Measurements from ENCODE around the gene TRPV6.

The TRPV6 gene

DNA sequence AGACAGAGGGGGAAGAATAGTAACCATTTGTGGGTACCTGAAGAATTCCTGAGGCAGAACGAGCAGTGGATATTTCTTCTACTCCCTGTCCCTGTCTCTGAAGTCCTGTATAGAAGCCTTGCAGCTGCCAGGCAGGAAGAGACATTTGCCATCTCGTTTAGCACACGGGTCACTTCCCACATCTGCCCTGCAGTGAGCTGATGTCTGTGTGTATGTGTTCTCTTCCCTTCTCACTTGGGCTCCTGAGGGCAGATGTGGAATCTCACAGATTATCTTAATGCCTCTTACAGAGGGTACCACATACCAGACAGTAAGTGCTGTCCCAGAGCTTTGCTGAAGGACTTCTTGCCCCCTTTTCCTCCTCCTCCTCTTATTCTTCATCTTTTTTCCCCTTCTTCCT, 14.1 kb upstream of the TRPV6 start:
- DNase-seq (ENCODE audit: low spot score), result no peak
- H3K4me3 ChIP-seq, result no peak overlapping the region
- TF ChIP-seq, protein P1, sequence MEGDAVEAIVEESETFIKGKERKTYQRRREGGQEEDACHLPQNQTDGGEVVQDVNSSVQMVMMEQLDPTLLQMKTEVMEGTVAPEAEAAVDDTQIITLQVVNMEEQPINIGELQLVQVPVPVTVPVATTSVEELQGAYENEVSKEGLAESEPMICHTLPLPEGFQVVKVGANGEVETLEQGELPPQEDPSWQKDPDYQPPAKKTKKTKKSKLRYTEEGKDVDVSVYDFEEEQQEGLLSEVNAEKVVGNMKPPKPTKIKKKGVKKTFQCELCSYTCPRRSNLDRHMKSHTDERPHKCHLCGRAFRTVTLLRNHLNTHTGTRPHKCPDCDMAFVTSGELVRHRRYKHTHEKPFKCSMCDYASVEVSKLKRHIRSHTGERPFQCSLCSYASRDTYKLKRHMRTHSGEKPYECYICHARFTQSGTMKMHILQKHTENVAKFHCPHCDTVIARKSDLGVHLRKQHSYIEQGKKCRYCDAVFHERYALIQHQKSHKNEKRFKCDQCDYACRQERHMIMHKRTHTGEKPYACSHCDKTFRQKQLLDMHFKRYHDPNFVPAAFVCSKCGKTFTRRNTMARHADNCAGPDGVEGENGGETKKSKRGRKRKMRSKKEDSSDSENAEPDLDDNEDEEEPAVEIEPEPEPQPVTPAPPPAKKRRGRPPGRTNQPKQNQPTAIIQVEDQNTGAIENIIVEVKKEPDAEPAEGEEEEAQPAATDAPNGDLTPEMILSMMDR (IDR thresholded peaks at IDR 0.05), result no peak
- H3K27ac ChIP-seq, result no peak overlapping the region

DNA sequence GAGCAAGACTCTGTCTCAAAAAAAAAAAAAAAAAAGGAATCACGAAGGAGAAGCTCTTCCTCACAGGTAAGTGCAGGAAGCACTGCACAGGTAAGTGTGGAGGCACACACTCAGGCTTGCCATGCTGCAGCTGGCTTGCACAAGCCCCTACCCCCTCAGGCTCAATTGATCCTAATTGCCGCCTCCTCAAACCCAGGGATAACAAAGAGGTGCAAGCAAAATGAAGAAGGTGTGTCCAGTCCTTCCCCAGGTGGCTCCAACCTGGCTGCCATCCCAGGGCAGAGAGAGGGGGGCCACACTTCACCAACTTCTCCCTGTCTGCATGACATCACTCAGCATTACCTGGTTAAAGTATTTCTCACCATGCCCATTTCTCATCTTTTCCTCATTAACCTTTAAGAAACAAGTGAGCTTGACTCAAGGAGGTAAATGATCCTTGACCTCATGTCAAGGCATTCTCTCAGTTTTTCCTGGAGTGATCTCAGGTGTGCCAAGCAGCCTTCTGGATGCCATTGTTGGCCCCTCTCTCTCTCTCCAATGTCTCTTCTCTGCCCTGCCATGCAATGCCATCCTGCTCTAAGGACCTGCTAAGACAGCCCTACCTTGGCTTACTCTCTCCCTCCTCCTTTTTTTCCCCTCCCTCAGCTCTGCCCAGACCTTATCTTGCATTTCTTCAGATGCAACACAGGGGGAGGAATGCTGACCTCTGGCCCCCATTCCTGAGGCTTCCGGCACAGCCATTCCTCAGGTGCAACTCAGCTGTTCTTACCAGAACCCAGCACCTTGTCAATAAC, 13.0 kb upstream of the TRPV6 start:
- H3K4me3 ChIP-seq, result no peak overlapping the region
- TF ChIP-seq, protein P1 (IDR thresholded peaks at IDR 0.05), result no peak
- H3K27ac ChIP-seq, result no peak overlapping the region
- peak; percentile 43 for DNase-seq (ENCODE audit: low spot score)

DNA sequence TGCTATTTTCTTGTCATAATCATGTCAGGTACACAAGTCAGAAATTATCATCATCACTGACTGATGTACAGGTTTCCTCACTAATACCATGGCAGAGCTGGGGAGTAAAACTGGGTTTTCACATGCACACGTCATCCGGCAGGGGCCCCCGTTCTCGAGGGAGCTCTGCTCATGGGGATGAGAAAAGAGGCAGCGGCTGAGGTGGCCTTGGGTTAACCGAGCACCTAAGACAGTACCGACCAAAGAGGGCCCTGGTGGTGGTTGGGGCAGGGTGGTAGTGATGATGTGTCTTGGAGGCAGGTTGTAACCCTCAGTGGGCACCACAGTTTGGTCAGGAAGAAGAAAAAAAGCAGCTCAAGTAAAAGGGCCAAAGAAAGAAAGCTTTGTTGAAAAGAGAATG, 12.1 kb upstream of the TRPV6 start:
- TF ChIP-seq, protein P1 (IDR thresholded peaks at IDR 0.05), result no peak

DNA sequence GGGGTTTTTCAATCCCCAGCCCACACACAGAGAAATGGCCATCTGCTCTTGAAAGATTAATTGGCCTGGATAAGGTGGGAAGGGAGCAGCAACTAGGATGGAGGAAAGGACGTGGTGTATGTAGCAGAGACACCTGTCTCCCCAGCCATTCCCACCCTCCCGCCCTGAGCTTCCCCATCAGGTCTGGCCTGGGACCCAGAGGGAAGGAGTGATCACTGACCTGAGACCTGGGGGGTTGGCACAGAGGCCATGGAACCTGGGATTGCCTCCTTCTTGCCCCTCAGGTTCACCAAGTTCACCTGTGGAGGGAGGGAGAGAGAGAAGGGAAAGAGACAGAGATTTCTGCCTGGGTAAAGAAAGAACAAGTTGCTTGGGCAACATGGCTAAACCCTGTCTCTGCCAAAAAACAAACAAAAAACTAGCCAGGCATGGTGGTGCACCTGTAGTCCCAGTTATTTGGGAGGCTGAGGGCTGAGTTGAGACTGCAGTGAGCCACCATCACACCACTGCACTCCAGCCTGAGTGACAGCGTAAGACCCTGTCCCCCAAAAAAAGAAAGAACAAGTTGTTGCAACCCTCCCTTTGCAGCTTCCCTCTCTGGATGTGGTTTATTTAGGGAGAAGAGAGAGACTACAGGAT, 11.3 kb upstream of the TRPV6 start:
- H3K4me3 ChIP-seq, result no peak overlapping the region
- TF ChIP-seq, protein P1 (IDR thresholded peaks at IDR 0.05), result no peak
- peak; percentile 50 for DNase-seq (ENCODE audit: low spot score)
- no peak overlapping the region for H3K27ac ChIP-seq

More for the DNA sequence above, 12.1 kb upstream of the TRPV6 start:
- Histone ChIP-seq H3K27ac (no peak overlapping the region), H3K4me3 (no peak overlapping the region)
- peak; percentile 24 for DNase-seq (ENCODE audit: low spot score)

DNA sequence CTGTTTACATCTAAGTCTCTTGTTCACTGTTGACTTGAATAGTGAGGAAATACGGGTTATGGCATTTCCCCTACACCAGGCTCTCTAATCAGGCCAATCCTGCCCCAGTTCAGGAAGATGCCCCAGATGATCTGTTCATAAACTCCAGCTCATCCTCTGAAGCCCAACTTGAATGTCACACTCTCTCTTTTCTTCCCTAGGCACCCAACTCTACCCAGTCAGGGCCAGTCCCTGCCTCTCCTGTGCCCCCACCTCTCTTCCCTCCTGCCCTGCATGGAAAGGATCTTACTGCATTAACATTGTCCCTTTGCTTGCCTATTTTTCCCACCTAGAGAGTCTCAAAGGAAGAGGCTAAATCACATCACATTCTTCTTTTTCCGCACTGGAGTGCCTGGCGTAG, 10.6 kb upstream of the TRPV6 start:
- TF ChIP-seq, protein P1 (IDR thresholded peaks at IDR 0.05), result no peak
- Histone ChIP-seq H3K27ac (no peak overlapping the region), H3K4me3 (no peak overlapping the region)
- DNase-seq (ENCODE audit: low spot score), result peak; percentile 22

DNA sequence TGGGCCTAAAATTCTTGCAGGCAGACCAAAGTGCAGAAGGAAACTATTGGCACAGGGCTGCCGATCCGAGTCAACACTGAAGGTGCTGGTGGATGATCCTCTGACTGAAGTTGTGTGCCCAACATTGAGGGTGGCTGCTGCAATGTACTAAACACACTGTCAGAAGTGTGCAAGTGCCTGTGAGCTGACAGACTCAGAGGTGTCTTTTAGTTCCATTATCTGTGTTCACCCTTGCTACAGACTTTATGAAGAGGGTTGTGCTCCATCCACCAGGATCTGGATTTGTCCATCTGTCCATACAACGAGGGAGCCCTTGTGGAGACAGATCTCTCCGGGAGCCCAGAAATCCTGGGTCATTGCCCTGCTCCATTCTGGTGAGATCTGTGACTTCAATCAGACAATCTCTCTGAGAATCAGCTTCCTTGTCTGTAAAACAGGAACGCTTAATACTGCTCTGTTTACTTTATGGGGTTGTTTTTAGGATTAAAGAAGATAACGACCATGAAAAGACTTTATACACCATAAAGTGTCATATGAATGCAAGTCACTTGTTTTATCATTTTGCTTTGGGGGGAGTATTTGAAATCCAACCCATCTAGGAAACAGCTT, 9.5 kb upstream of the TRPV6 start:
- TF ChIP-seq, protein P1 (IDR thresholded peaks at IDR 0.05), result no peak
- peak; percentile 46 for DNase-seq (ENCODE audit: low spot score)
- Histone ChIP-seq H3K4me3 (no peak overlapping the region), H3K27ac (no peak overlapping the region)

All from coronary artery (tissue), 2 donors.